GM12878 (cell line): ENCODE measurements around the gene ZC3H15.

ENCODE experiments used
- CEBPB ChIP-seq, 2 experiments: fragments of 150-350 bp in 1 of 2; IDR thresholded peaks; 2 replicates each; pipeline ENCODE4 v1.6.1; 2012 to 2014; ENCODE audit warnings: low read depth in 2 of 2, low read length in 2 of 2, borderline replicate concordance in 1 of 2, inconsistent platforms in 1 of 2
- ETV6 ChIP-seq, 2 experiments: fragments of 450-650 bp in 1 of 2; IDR thresholded peaks in 1 of 2; conservative IDR thresholded peaks in 1 of 2; 2 replicates each; pipeline ENCODE4 v1.6.1; 2014; ENCODE audit warnings: antibody characterized with exemption in 1 of 2, borderline replicate concordance in 1 of 2, low read depth in 1 of 2, mild to moderate bottlenecking in 1 of 2, moderate library complexity in 1 of 2
- EZH2 ChIP-seq: IDR thresholded peaks from 2 replicates; pipeline ENCODE4 v1.6.1; 2012; ENCODE audit warnings: low read depth, mild to moderate bottlenecking, control low read depth, inconsistent platforms, low read length, borderline replicate concordance; ENCODE audit not compliant: control insufficient read depth
- SMC3 ChIP-seq: IDR thresholded peaks from 2 replicates; pipeline ENCODE4 v1.6.1; 2011; ENCODE audit warnings: low read length, improper control_type of control experiment, borderline replicate concordance

GRCh38 chr2:186540941-186541340, 54.9 kb downstream of the ZC3H15 start:
- TF ChIP-seq CEBPB (IDR thresholded peaks at IDR 0.05; ENCODE audit: borderline replicate concordance in 1 of 2, low read depth in 2 of 2, low read length in 2 of 2), result no peak
- no peak for TF ChIP-seq ETV6 (conservative IDR thresholded peaks at IDR 0.05 in 1 of 2, IDR thresholded peaks at IDR 0.05 in 1 of 2; ENCODE audit: borderline replicate concordance in 1 of 2, low read depth in 1 of 2)
- no peak for TF ChIP-seq SMC3
- TF ChIP-seq EZH2, result no peak
